Measurements from ENCODE around the gene PLPPR3. TPM values are rescaled to one million over a fixed set of nuclear protein-coding genes. Genes with fewer than 3 reads are reported as not detected.

The PLPPR3 gene
- total and polyA plus RNA-seq, 12 donors: not detected

DNA sequence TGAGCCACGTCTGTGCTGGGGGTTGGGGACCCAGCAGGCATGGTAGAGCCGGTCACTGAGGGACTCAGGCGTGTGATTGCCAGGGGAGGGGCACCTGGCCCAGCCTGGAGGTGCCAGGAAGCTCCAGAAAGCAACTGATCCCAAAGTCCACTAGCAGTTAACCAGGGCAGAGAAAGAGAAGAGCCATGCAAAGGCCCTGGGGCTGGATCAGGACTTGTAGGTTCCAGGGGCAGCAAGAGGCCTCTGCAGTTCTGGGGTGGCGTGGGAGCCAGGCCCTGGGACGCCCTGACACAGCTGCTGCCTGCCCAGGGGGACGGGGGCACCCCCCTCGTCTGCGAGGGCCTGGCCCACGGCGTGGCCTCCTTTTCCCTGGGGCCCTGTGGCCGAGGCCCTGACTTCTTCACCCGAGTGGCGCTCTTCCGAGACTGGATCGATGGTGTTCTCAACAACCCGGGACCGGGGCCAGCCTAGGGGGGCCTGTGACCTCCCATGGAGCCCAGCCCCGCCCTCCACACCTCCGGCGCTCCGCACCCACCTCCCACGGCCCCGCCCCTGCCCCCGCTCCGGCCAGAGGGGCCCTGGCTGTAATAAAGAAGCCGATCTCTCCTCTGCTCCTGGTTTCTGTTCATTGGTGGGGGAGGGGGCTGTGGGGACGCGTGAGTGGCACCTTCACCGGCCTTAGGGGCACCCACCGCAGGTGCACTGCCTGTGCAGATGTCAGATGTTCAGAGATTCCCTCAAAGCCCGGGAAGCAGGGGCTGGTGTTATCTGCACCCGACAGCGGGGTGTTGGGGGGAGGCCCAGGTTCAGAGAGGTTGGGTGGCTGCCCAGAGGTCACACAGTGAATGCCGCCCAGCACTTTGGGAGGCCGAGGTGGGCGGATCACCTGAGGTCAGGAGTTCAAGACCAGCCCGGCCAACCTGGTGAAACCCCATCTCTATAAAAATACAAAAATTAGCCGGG is 9.9 kb upstream of the PLPPR3 start:
- 64 to 66% methylated on average over 32 to 38 of the region's 38 CpGs for WGBS, 2 donors
- Histone ChIP-seq H3K27ac (no peak overlapping the region), H3K4me3 (no peak overlapping the region), H3K9me3 (no peaks in the 10 kb centered on the region), H3K27me3 (peaks cover 0 to 43% (median 32%) of the 10 kb centered on the region in 7 donors), H3K4me1 (peaks cover 0 to 7% (median 0%) of the 10 kb centered on the region in 9 donors), H3K36me3 (no peaks in the 10 kb centered on the region)
- ATAC-seq: no peak
- TF ChIP-seq, protein P1, sequence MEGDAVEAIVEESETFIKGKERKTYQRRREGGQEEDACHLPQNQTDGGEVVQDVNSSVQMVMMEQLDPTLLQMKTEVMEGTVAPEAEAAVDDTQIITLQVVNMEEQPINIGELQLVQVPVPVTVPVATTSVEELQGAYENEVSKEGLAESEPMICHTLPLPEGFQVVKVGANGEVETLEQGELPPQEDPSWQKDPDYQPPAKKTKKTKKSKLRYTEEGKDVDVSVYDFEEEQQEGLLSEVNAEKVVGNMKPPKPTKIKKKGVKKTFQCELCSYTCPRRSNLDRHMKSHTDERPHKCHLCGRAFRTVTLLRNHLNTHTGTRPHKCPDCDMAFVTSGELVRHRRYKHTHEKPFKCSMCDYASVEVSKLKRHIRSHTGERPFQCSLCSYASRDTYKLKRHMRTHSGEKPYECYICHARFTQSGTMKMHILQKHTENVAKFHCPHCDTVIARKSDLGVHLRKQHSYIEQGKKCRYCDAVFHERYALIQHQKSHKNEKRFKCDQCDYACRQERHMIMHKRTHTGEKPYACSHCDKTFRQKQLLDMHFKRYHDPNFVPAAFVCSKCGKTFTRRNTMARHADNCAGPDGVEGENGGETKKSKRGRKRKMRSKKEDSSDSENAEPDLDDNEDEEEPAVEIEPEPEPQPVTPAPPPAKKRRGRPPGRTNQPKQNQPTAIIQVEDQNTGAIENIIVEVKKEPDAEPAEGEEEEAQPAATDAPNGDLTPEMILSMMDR (IDR thresholded peaks at IDR 0.05): no peak
- intact Hi-C loops (cut with DNase I): loop anchor here in 1 of 10 donors (10.0 kb wide), 1 partner anchor 77 kb away; the partner anchor contains the start of gene MISP
- DNase-seq: no peak

DNA sequence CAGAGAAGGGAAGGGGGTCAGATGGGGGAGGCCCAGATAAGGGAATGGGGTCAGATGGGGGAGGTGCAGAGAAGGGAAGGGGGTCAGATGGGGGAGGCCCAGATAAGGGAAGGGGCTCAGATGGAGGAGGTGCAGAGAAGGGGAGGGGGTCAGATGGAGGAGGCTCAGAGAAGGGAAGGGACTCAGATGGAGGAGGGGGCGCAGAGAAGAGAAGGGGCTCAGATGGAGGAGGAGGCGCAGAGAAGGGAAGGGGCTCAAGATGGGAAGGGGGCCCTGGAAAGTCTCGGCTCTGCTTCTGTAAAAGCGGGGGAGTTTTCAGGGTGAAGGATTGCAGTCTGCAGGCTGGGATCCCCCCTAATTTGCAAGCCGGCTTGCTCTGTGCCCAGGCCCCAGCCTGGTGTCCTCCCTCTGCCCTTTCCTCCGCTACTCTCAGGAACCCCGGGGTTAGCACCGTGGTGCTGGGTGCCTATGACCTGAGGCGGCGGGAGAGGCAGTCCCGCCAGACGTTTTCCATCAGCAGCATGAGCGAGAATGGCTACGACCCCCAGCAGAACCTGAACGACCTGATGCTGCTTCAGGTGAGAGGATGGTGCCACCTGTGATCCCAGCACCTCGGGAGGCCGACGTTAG is 7.5 kb upstream of the PLPPR3 start:
- WGBS, 2 donors: 73 to 78% methylated on average over 18 of the region's 18 CpGs
- no peak overlapping the region for H3K27ac ChIP-seq
- no peak for ATAC-seq

DNA sequence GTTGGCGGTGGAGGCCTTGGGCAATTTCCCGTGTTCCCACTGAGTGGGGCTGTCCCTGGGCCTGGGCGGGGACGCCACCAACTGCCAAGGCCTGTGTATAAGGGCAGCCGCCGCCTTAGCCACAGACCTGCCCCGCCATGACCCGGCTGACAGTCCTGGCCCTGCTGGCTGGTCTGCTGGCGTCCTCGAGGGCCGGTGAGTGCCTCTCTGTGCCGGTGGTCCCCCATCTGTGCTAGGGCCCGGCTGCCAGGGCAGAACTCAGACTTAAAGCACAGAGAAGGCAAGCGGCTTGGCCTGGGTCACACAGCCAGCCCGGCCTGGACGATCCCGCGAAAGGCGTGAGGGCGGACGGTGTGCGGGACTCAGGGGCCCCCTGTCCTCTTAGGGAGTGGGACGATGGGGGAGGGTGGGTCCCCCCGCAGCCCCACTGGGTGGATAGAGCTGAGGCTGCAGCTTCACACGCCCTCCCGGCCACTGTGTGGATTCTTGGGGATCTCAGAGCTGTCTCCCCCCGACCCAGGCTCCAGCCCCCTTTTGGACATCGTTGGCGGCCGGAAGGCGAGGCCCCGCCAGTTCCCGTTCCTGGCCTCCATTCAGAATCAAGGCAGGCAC is 6.1 kb upstream of the PLPPR3 start, which contains the start of gene AZU1:
TSS of gene AZU1 (plus strand) at position 128 of the 612 bp plus-strand sequence. CDS start at position 138, 10 bp downstream.
- intact Hi-C loops (cut with DNase I): no loop called here
- peak in 3 of 8 donors; percentile 43 to 47 (median 44) for ATAC-seq
- peaks cover 3 to 46% (median 33%) of the 10 kb centered on the region in 7 donors for H3K27me3 ChIP-seq
- H3K4me1 ChIP-seq: peaks cover 0 to 24% (median 0%) of the 10 kb centered on the region in 9 donors
- no peak for DNase-seq
- TF ChIP-seq, protein P1 (IDR thresholded peaks at IDR 0.05): no peak
- no peaks in the 10 kb centered on the region for H3K9me3 ChIP-seq
- no peak within 1 kb of the TSS for H3K4me3 ChIP-seq
- 73 to 80% methylated on average over 32 to 33 of the region's 33 CpGs for WGBS, 2 donors
- no peaks in the 10 kb centered on the region for H3K36me3 ChIP-seq
- H3K27ac ChIP-seq: no peak within 1 kb of the TSS

More for the DNA sequence above, 7.5 kb upstream of the PLPPR3 start:
- DNase-seq: no peak
- TF ChIP-seq, protein P1 (IDR thresholded peaks at IDR 0.05): no peak
- intact Hi-C loops (cut with DNase I): no loop called here
- Histone ChIP-seq H3K36me3 (no peaks in the 10 kb centered on the region), H3K4me3 (no peak overlapping the region), H3K9me3 (no peaks in the 10 kb centered on the region), H3K27me3 (peaks cover 0 to 34% (median 26%) of the 10 kb centered on the region in 7 donors), H3K4me1 (peaks cover 0 to 15% (median 0%) of the 10 kb centered on the region in 9 donors)

DNA sequence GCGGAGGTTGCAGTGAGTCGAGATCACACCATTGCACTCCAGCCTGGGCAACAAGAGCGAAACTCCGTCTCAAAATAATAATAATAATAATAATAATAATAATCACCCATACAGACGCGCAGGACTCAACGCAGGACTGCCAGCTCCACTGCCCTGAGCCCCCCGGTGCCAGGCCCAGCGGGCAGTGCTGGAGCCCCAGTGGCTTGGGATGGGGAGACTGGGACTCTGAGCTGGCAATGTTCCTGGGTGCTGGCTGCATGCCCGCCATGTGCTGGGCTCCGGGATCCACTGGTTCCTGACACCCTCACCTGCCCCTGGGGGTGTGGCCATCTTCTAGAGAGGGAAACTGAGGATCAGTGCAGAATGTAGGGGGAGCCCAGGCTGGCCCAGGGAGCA is 5.6 kb upstream of the PLPPR3 start:
- 87 to 89% methylated on average over 11 of the region's 11 CpGs for whole genome bisulfite sequencing, 2 donors
- H3K4me1 ChIP-seq: peaks cover 0 to 26% (median 1%) of the 10 kb centered on the region in 9 donors
- no peak for ATAC-seq
- no peaks in the 10 kb centered on the region for H3K9me3 ChIP-seq
- no peak overlapping the region for H3K27ac ChIP-seq
- TF ChIP-seq, protein P1 (IDR thresholded peaks at IDR 0.05): no peak
- intact Hi-C loops (cut with DNase I): no loop called here
- no peak for DNase-seq
- H3K27me3 ChIP-seq: peaks cover 8 to 50% (median 38%) of the 10 kb centered on the region in 7 donors
- no peaks in the 10 kb centered on the region for H3K36me3 ChIP-seq
- H3K4me3 ChIP-seq: no peak overlapping the region

All from heart right ventricle (tissue), 16 donors.